Measurements from ENCODE around the gene LECT2.

LECT2 gene

GRCh38 chr5:135975122-135975521 is 20.3 kb upstream of the LECT2 start:
- no peaks in the 10 kb centered on the region for H3K36me3 ChIP-seq (ENCODE audit: control insufficient read depth, insufficient read depth, low read length)
- H3K27me3 ChIP-seq (ENCODE audit: control insufficient read depth, insufficient read depth, low read length) = no peaks in the 10 kb centered on the region
- H3K27ac ChIP-seq (ENCODE audit: low read depth, low read length) = no peak overlapping the region
- no peak overlapping the region for H3K4me3 ChIP-seq (ENCODE audit: low read length)
- H3K4me1 ChIP-seq (ENCODE audit: control insufficient read depth, insufficient read depth, low read length) = no peaks in the 10 kb centered on the region
- no peak overlapping the region for H3K9ac ChIP-seq (ENCODE audit: low read length)

GRCh38 chr5:135974021-135974600 is 19.3 kb upstream of the LECT2 start:
- no peak overlapping the region for H3K4me3 ChIP-seq (ENCODE audit: low read length)
- no peak overlapping the region for H3K27ac ChIP-seq (ENCODE audit: low read depth, low read length)

GRCh38 chr5:135973323-135974020 is 18.7 kb upstream of the LECT2 start:
- Histone ChIP-seq H3K36me3 (ENCODE audit: control insufficient read depth, insufficient read depth, low read length) (no peaks in the 10 kb centered on the region), H3K4me3 (ENCODE audit: low read length) (no peak overlapping the region), H3K27me3 (ENCODE audit: control insufficient read depth, insufficient read depth, low read length) (no peaks in the 10 kb centered on the region), H3K9ac (ENCODE audit: low read length) (no peak overlapping the region), H3K27ac (ENCODE audit: low read depth, low read length) (no peak overlapping the region), H3K4me1 (ENCODE audit: control insufficient read depth, insufficient read depth, low read length) (no peaks in the 10 kb centered on the region)

More at GRCh38 chr5:135974021-135974600, 19.3 kb upstream of the LECT2 start:
- Histone ChIP-seq H3K36me3 (ENCODE audit: control insufficient read depth, insufficient read depth, low read length) (no peaks in the 10 kb centered on the region), H3K27me3 (ENCODE audit: control insufficient read depth, insufficient read depth, low read length) (no peaks in the 10 kb centered on the region), H3K4me1 (ENCODE audit: control insufficient read depth, insufficient read depth, low read length) (no peaks in the 10 kb centered on the region), H3K9ac (ENCODE audit: low read length) (no peak overlapping the region)

- H3K4me1 ChIP-seq (ENCODE audit: control insufficient read depth, insufficient read depth, low read length) = no peaks in the 10 kb centered on the region
- no peaks in the 10 kb centered on the region for H3K36me3 ChIP-seq (ENCODE audit: control insufficient read depth, insufficient read depth, low read length)
- H3K4me3 ChIP-seq (ENCODE audit: low read length) = no peak overlapping the region
- no peak overlapping the region for H3K27ac ChIP-seq (ENCODE audit: low read depth, low read length)
- H3K27me3 ChIP-seq (ENCODE audit: control insufficient read depth, insufficient read depth, low read length) = no peaks in the 10 kb centered on the region
- H3K9ac ChIP-seq (ENCODE audit: low read length) = no peak overlapping the region
Observed at GRCh38 chr5:135971701-135972100, 16.9 kb upstream of the LECT2 start.

GRCh38 chr5:135966790-135967189 is 12.0 kb upstream of the LECT2 start:
- Histone ChIP-seq H3K4me1 (ENCODE audit: control insufficient read depth, insufficient read depth, low read length) (no peaks in the 10 kb centered on the region), H3K9ac (ENCODE audit: low read length) (no peak overlapping the region), H3K27me3 (ENCODE audit: control insufficient read depth, insufficient read depth, low read length) (no peaks in the 10 kb centered on the region), H3K4me3 (ENCODE audit: low read length) (no peak overlapping the region), H3K27ac (ENCODE audit: low read depth, low read length) (no peak overlapping the region), H3K36me3 (ENCODE audit: control insufficient read depth, insufficient read depth, low read length) (no peaks in the 10 kb centered on the region)

- H3K27me3 ChIP-seq (ENCODE audit: control insufficient read depth, insufficient read depth, low read length) = no peaks in the 10 kb centered on the region
- no peak overlapping the region for H3K9ac ChIP-seq (ENCODE audit: low read length)
- H3K27ac ChIP-seq (ENCODE audit: low read depth, low read length) = no peak overlapping the region
- no peaks in the 10 kb centered on the region for H3K36me3 ChIP-seq (ENCODE audit: control insufficient read depth, insufficient read depth, low read length)
- H3K4me1 ChIP-seq (ENCODE audit: control insufficient read depth, insufficient read depth, low read length) = no peaks in the 10 kb centered on the region
- H3K4me3 ChIP-seq (ENCODE audit: low read length) = no peak overlapping the region
Observed at GRCh38 chr5:135966165-135966564, 11.4 kb upstream of the LECT2 start.

DNA sequence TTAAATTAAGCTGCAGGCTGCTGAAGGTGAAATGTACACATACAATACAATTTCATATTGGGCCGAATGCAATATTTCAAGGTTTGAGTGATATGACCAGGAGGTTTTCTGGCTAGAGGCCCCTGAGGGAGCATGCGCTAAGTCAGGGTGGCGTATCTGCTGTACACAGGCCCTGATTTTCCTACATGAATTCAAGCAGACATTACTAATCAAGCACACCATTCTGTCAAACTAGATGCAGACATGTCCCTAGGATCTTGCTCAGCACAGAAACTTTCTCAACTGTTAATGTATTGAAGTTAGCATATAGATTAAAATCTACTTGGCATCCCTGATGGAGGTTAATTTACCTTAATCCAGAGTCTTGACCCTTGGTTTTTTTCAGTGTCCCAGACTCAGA is 10.7 kb upstream of the LECT2 start:
- no peak overlapping the region for H3K9ac ChIP-seq (ENCODE audit: low read length)
- no peaks in the 10 kb centered on the region for H3K4me1 ChIP-seq (ENCODE audit: control insufficient read depth, insufficient read depth, low read length)
- no peaks in the 10 kb centered on the region for H3K36me3 ChIP-seq (ENCODE audit: control insufficient read depth, insufficient read depth, low read length)
- H3K27me3 ChIP-seq (ENCODE audit: control insufficient read depth, insufficient read depth, low read length) = no peaks in the 10 kb centered on the region
- no peak overlapping the region for H3K4me3 ChIP-seq (ENCODE audit: low read length)
- H3K27ac ChIP-seq (ENCODE audit: low read depth, low read length) = no peak overlapping the region

- no peak overlapping the region for H3K4me3 ChIP-seq (ENCODE audit: low read length)
- H3K36me3 ChIP-seq (ENCODE audit: control insufficient read depth, insufficient read depth, low read length) = no peaks in the 10 kb centered on the region
- no peak overlapping the region for H3K27ac ChIP-seq (ENCODE audit: low read depth, low read length)
- H3K27me3 ChIP-seq (ENCODE audit: control insufficient read depth, insufficient read depth, low read length) = no peaks in the 10 kb centered on the region
- no peak overlapping the region for H3K9ac ChIP-seq (ENCODE audit: low read length)
- no peaks in the 10 kb centered on the region for H3K4me1 ChIP-seq (ENCODE audit: control insufficient read depth, insufficient read depth, low read length)
Observed at GRCh38 chr5:135964670-135965320, 10.0 kb upstream of the LECT2 start.

DNA sequence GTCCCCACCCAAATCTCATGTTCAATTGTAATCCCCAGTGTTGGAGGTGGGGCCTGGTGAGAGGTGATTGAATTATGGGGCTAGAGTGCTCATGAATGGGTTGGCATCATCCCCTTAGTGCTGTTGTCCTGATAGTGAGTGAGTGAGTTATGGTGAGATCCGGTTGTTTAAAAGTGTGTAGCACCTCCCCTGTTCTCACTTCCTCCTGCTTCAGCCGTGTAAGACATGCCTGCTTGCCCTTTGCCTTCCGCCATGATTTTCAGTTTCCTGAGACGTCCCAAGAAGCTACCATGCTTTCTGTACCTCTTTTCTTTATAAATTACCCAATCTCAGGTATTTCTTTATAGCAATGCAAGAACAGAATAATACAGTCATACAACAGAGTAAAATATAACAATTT is 742 bp upstream of the LECT2 start:
- H3K4me3 ChIP-seq (ENCODE audit: low read length) = no peak overlapping the region
- H3K9ac ChIP-seq (ENCODE audit: low read length) = no peak overlapping the region
- no peaks in the 10 kb centered on the region for H3K4me1 ChIP-seq (ENCODE audit: control insufficient read depth, insufficient read depth, low read length)
- H3K36me3 ChIP-seq (ENCODE audit: control insufficient read depth, insufficient read depth, low read length) = no peaks in the 10 kb centered on the region
- H3K27ac ChIP-seq (ENCODE audit: low read depth, low read length) = no peak overlapping the region
- H3K27me3 ChIP-seq (ENCODE audit: control insufficient read depth, insufficient read depth, low read length) = no peaks in the 10 kb centered on the region

GRCh38 chr5:135953850-135954249 is 933 bp downstream of the LECT2 start:
- Histone ChIP-seq H3K4me3 (ENCODE audit: low read length) (no peak overlapping the region), H3K27me3 (ENCODE audit: control insufficient read depth, insufficient read depth, low read length) (no peaks in the 10 kb centered on the region), H3K9ac (ENCODE audit: low read length) (no peak overlapping the region), H3K27ac (ENCODE audit: low read depth, low read length) (no peak overlapping the region), H3K4me1 (ENCODE audit: control insufficient read depth, insufficient read depth, low read length) (no peaks in the 10 kb centered on the region), H3K36me3 (ENCODE audit: control insufficient read depth, insufficient read depth, low read length) (no peaks in the 10 kb centered on the region)

DNA sequence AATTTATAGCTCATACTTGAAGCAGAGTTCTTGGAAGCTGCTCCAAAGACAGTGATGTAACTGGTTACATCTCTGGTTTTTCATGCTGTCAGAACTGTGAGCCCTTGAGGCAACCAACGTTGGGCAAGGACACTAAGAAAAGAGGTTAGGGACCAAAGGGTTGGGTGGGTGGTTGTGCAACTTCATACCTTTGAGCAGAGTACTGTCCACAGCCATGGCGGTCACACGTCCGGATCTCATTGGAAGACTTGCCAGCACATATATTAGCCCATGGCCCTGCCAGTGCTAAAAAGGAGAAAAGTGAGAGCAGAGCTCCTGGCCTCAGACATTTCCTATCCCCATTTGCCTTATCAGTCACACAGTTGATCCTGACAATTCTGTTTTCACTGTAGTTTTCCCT is 2.1 kb downstream of the LECT2 start:
- no peaks in the 10 kb centered on the region for H3K4me1 ChIP-seq (ENCODE audit: control insufficient read depth, insufficient read depth, low read length)
- no peak overlapping the region for H3K4me3 ChIP-seq (ENCODE audit: low read length)
- H3K27me3 ChIP-seq (ENCODE audit: control insufficient read depth, insufficient read depth, low read length) = no peaks in the 10 kb centered on the region
- no peak overlapping the region for H3K9ac ChIP-seq (ENCODE audit: low read length)
- no peak overlapping the region for H3K27ac ChIP-seq (ENCODE audit: low read depth, low read length)
- no peaks in the 10 kb centered on the region for H3K36me3 ChIP-seq (ENCODE audit: control insufficient read depth, insufficient read depth, low read length)

DNA sequence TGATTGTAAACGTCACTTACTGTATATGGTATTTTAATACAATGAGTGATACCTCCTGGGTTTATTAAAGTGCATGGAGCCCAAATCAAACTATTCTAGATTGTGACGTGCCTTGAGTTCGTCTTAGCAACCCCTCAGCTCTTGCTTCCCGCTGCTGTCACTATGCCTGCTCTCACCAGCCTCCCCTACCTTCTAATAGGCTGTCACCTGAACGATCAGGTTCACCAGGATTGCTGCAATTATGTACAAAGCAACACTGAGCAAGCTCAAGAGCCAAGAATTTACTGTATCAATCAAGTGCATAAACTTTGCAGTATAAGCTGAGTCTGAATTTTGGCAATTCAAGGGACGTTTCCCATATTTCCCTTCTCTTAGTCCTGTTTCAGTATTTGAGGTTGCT is 3.0 kb downstream of the LECT2 start:
- Histone ChIP-seq H3K27ac (ENCODE audit: low read depth, low read length) (no peak overlapping the region), H3K36me3 (ENCODE audit: control insufficient read depth, insufficient read depth, low read length) (no peaks in the 10 kb centered on the region), H3K9ac (ENCODE audit: low read length) (no peak overlapping the region), H3K27me3 (ENCODE audit: control insufficient read depth, insufficient read depth, low read length) (no peaks in the 10 kb centered on the region), H3K4me1 (ENCODE audit: control insufficient read depth, insufficient read depth, low read length) (no peaks in the 10 kb centered on the region), H3K4me3 (ENCODE audit: low read length) (no peak overlapping the region)

GRCh38 chr5:135951257-135951656 is 3.5 kb downstream of the LECT2 start:
- Histone ChIP-seq H3K4me3 (ENCODE audit: low read length) (no peak overlapping the region), H3K27ac (ENCODE audit: low read depth, low read length) (no peak overlapping the region)

More at GRCh38 chr5:135951257-135951656, 3.5 kb downstream of the LECT2 start:
- Histone ChIP-seq H3K4me1 (ENCODE audit: control insufficient read depth, insufficient read depth, low read length) (no peaks in the 10 kb centered on the region), H3K9ac (ENCODE audit: low read length) (no peak overlapping the region), H3K27me3 (ENCODE audit: control insufficient read depth, insufficient read depth, low read length) (no peaks in the 10 kb centered on the region), H3K36me3 (ENCODE audit: control insufficient read depth, insufficient read depth, low read length) (no peaks in the 10 kb centered on the region)
